HEK293T (cell line): ENCODE data around the gene BRD4.

Source experiments
- ARNT ChIP-seq: fragments of 450-650 bp; IDR thresholded peaks from 2 replicates; pipeline ENCODE4 v1.6.1; 2017; ENCODE audit warnings: mild to moderate bottlenecking
- BHLHE40 ChIP-seq: fragments of 450-650 bp; IDR thresholded peaks from 2 replicates; pipeline ENCODE4 v1.6.1; 2016; ENCODE audit warnings: mild to moderate bottlenecking, moderate library complexity, borderline replicate concordance
- FOXA1 ChIP-seq: fragments of 450-650 bp; IDR thresholded peaks from 2 replicates; pipeline ENCODE4 v1.6.1; 2016; ENCODE audit warnings: mild to moderate bottlenecking
- FOXK2 ChIP-seq: fragments of 450-650 bp; IDR thresholded peaks from 2 replicates; pipeline ENCODE4 v1.6.1; 2016; ENCODE audit warnings: mild to moderate bottlenecking
- FOXM1 ChIP-seq: fragments of 450-650 bp; IDR thresholded peaks from 2 replicates; pipeline ENCODE4 v1.6.1; 2017; ENCODE audit warnings: mild to moderate bottlenecking, borderline replicate concordance
- HDGF ChIP-seq: fragments of 450-650 bp; IDR thresholded peaks from 2 replicates; pipeline ENCODE4 v1.6.1; 2017; ENCODE audit warnings: antibody characterized with exemption, borderline replicate concordance
- LEF1 ChIP-seq: fragments of 450-650 bp; IDR thresholded peaks from 2 replicates; pipeline ENCODE4 v1.6.1; 2017; ENCODE audit warnings: mild to moderate bottlenecking, borderline replicate concordance
- NFRKB ChIP-seq: fragments of 450-650 bp; IDR thresholded peaks from 2 replicates; pipeline ENCODE4 v1.6.1; 2016; ENCODE audit warnings: mild to moderate bottlenecking, moderate library complexity
- PKNOX1 ChIP-seq: fragments of 450-650 bp; IDR thresholded peaks from 2 replicates; pipeline ENCODE4 v1.6.1; 2016
- SUZ12 ChIP-seq: fragments of 450-650 bp; IDR thresholded peaks from 2 replicates; pipeline ENCODE4 v1.6.1; 2016; ENCODE audit warnings: mild to moderate bottlenecking
- ZNF384 ChIP-seq: fragments of 450-650 bp; IDR thresholded peaks from 2 replicates; pipeline ENCODE4 v1.6.1; 2016

GRCh38 chr19:15191982-15192381 is 140.4 kb downstream of the BRD4 start:
- TF ChIP-seq FOXM1: no peak
- TF ChIP-seq BHLHE40: no peak
- TF ChIP-seq FOXA1: no peak
- no peak for TF ChIP-seq NFRKB
- TF ChIP-seq ZNF384: no peak
- no peak for TF ChIP-seq SUZ12
- TF ChIP-seq PKNOX1: no peak
- TF ChIP-seq FOXK2: no peak
- TF ChIP-seq HDGF: no peak
- no peak for TF ChIP-seq ARNT
- no peak for TF ChIP-seq LEF1
